ENCODE results near the gene MDM2. TPM values are rescaled to one million over a fixed set of nuclear protein-coding genes. Genes with fewer than 3 reads are reported as not detected.

MDM2 gene
- total and polyA plus RNA-seq, 2 of the 13 experiments (the other 11 are each of a cell fraction or from before 2014, with no cell fraction given): 29.3 to 314 TPM

DNA sequence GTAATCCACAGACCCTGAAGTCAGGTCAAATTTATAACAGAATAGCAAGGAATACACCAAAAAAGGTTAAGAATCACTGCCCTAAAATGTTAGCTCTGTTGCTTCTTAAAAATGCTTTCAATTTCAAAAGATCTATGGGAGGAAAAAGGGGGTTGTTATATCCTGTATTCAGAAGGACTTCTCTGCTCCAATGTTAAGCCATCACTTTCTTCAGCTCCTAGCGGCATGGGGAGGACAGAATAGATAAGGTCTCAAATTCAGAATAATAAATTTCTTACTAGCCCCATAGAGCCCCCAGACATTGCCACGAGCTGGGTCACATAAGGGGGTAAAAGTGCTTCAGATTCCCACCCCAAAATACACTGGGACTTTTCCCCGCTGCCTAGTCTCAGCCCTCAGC lies 75.2 kb downstream of the MDM2 start:
- 49% methylated on average over 3 of the region's 3 CpGs for WGBS (ENCODE audit: low lambda C conversion rate)
- H3K27me3 ChIP-seq (ENCODE audit: control insufficient read depth in 1 of 2, insufficient read depth in 2 of 2, low read length in 2 of 2): no peaks in the 10 kb centered on the region
- no peak overlapping the region for H3K27ac ChIP-seq (ENCODE audit: extremely low read length, insufficient read depth, low read length)
- no TSS peak for BruUV-seq (replicated peaks)
- FAIRE-seq (no peak), DNase-seq (ENCODE audit: low spot score) (no peak), ATAC-seq (no peak)
- no peaks in the 10 kb centered on the region for H3K36me3 ChIP-seq (replicated peaks in 1 of 2; ENCODE audit: control insufficient read depth in 1 of 2, insufficient read depth in 2 of 2, low read length in 2 of 2)
- TF ChIP-seq AGO1 (IDR thresholded peaks at IDR 0.05; ENCODE audit: low read depth, low read length, poor library complexity, severe bottlenecking): no peak
- no peak for TF ChIP-seq NFRKB (IDR thresholded peaks at IDR 0.05)
- no peak for TF ChIP-seq REXO4 (CRISPR knock-in tag; IDR thresholded peaks at IDR 0.05; ENCODE audit: borderline replicate concordance)
- TF ChIP-seq, protein P1, sequence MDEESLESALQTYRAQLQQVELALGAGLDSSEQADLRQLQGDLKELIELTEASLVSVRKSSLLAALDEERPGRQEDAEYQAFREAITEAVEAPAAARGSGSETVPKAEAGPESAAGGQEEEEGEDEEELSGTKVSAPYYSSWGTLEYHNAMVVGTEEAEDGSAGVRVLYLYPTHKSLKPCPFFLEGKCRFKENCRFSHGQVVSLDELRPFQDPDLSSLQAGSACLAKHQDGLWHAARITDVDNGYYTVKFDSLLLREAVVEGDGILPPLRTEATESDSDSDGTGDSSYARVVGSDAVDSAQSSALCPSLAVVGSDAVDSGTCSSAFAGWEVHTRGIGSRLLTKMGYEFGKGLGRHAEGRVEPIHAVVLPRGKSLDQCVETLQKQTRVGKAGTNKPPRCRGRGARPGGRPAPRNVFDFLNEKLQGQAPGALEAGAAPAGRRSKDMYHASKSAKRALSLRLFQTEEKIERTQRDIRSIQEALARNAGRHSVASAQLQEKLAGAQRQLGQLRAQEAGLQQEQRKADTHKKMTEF (CRISPR knock-in tag; IDR thresholded peaks at IDR 0.05): no peak
- TF ChIP-seq, protein P2, sequence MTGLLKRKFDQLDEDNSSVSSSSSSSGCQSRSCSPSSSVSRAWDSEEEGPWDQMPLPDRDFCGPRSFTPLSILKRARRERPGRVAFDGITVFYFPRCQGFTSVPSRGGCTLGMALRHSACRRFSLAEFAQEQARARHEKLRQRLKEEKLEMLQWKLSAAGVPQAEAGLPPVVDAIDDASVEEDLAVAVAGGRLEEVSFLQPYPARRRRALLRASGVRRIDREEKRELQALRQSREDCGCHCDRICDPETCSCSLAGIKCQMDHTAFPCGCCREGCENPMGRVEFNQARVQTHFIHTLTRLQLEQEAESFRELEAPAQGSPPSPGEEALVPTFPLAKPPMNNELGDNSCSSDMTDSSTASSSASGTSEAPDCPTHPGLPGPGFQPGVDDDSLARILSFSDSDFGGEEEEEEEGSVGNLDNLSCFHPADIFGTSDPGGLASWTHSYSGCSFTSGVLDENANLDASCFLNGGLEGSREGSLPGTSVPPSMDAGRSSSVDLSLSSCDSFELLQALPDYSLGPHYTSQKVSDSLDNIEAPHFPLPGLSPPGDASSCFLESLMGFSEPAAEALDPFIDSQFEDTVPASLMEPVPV (CRISPR knock-in tag; IDR thresholded peaks at IDR 0.05): no peak
- no peak for TF ChIP-seq GTF2F1 (IDR thresholded peaks at IDR 0.05; ENCODE audit: low read length)
- TF ChIP-seq KDM4B (CRISPR knock-in tag; IDR thresholded peaks at IDR 0.05): no peak
- TF ChIP-seq, protein P3, sequence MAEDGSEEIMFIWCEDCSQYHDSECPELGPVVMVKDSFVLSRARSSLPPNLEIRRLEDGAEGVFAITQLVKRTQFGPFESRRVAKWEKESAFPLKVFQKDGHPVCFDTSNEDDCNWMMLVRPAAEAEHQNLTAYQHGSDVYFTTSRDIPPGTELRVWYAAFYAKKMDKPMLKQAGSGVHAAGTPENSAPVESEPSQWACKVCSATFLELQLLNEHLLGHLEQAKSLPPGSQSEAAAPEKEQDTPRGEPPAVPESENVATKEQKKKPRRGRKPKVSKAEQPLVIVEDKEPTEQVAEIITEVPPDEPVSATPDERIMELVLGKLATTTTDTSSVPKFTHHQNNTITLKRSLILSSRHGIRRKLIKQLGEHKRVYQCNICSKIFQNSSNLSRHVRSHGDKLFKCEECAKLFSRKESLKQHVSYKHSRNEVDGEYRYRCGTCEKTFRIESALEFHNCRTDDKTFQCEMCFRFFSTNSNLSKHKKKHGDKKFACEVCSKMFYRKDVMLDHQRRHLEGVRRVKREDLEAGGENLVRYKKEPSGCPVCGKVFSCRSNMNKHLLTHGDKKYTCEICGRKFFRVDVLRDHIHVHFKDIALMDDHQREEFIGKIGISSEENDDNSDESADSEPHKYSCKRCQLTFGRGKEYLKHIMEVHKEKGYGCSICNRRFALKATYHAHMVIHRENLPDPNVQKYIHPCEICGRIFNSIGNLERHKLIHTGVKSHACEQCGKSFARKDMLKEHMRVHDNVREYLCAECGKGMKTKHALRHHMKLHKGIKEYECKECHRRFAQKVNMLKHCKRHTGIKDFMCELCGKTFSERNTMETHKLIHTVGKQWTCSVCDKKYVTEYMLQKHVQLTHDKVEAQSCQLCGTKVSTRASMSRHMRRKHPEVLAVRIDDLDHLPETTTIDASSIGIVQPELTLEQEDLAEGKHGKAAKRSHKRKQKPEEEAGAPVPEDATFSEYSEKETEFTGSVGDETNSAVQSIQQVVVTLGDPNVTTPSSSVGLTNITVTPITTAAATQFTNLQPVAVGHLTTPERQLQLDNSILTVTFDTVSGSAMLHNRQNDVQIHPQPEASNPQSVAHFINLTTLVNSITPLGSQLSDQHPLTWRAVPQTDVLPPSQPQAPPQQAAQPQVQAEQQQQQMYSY (CRISPR knock-in tag; IDR thresholded peaks at IDR 0.05): no peak
- no peak for TF ChIP-seq SAP130 (CRISPR knock-in tag; IDR thresholded peaks at IDR 0.05; ENCODE audit: low read depth)
- TF ChIP-seq KLF6 (CRISPR knock-in tag; IDR thresholded peaks at IDR 0.05): no peak
- no peak for TF ChIP-seq MTA1 (CRISPR knock-in tag; IDR thresholded peaks at IDR 0.05; ENCODE audit: borderline replicate concordance)
- no peak for TF ChIP-seq HOXA3 (CRISPR knock-in tag; IDR thresholded peaks at IDR 0.05)
- no peak for TF ChIP-seq NCOA1 (CRISPR knock-in tag; IDR thresholded peaks at IDR 0.05)
- TF ChIP-seq, protein P4, sequence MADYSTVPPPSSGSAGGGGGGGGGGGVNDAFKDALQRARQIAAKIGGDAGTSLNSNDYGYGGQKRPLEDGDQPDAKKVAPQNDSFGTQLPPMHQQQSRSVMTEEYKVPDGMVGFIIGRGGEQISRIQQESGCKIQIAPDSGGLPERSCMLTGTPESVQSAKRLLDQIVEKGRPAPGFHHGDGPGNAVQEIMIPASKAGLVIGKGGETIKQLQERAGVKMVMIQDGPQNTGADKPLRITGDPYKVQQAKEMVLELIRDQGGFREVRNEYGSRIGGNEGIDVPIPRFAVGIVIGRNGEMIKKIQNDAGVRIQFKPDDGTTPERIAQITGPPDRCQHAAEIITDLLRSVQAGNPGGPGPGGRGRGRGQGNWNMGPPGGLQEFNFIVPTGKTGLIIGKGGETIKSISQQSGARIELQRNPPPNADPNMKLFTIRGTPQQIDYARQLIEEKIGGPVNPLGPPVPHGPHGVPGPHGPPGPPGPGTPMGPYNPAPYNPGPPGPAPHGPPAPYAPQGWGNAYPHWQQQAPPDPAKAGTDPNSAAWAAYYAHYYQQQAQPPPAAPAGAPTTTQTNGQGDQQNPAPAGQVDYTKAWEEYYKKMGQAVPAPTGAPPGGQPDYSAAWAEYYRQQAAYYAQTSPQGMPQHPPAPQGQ (CRISPR knock-in tag; IDR thresholded peaks at IDR 0.05; ENCODE audit: borderline replicate concordance): no peak
- TF ChIP-seq DNMT3B (CRISPR knock-in tag; conservative IDR thresholded peaks at IDR 0.05): no peak
- H3K79me2 ChIP-seq (ENCODE audit: insufficient read depth, low read length): no peaks in the 10 kb centered on the region
- no peak overlapping the region for H2AFZ ChIP-seq (ENCODE audit: low read length)
- H3K4me1 ChIP-seq (ENCODE audit: insufficient read depth, low read length): peaks cover 6% of the 10 kb centered on the region
- peaks cover 8% of the 10 kb centered on the region; the same call in 1 of the 2 replicates for H3K9me3 ChIP-seq (ENCODE audit: low read length)
- intact Hi-C loops (cut with micrococcal nuclease; ENCODE audit: unreplicated experiment): no loop called here
- POLR2A ChIA-PET: no interaction called here
- no peak overlapping the region for H3K9ac ChIP-seq (ENCODE audit: insufficient read depth, low read depth, low read length)
- CTCF ChIA-PET (ENCODE audit: low intra/inter-chr PET ratio, low total read pairs): no interaction called here
- no peak overlapping the region for H3K4me3 ChIP-seq (replicated peaks in 1 of 3; ENCODE audit: insufficient read depth in 1 of 3, low read depth in 2 of 3, low read length in 3 of 3)
- H3K4me2 ChIP-seq (ENCODE audit: low read depth, low read length): no peak overlapping the region
- H4K20me1 ChIP-seq (ENCODE audit: insufficient read depth, low read length): no peaks in the 10 kb centered on the region
- in situ Hi-C loops (cut with HindIII; ENCODE audit: extremely low pct_ligation_motif_present, low pct_unique_long_range_greater_than_20kb): no loop called here

All from HepG2 (cell line).